Liver (tissue), 3 donors: ENCODE results near the gene CASZ1.

Experiments
- ATF3 ChIP-seq: IDR thresholded peaks from 2 replicates; pipeline ENCODE4 v1.6.1; 2016; ENCODE audit warnings: antibody characterized with exemption
- CTCF ChIP-seq: fragments of 150-350 bp; IDR thresholded peaks from 2 replicates; pipeline ENCODE4 v1.5.1; 2017; ENCODE audit warnings: improper control_type of control experiment, low read depth, low read length; ENCODE audit not compliant: missing input control
- EGR1 ChIP-seq, 2 donors: IDR thresholded peaks; 2 replicates each; pipeline ENCODE4 v1.6.1; 2016 to 2018; ENCODE audit warnings: antibody characterized with exemption in 2 of 2, low read depth in 2 of 2
- FOXA1 ChIP-seq: IDR thresholded peaks from 2 replicates; pipeline ENCODE4 v1.6.1; 2016; ENCODE audit warnings: antibody characterized with exemption
- FOXA2 ChIP-seq: IDR thresholded peaks from 2 replicates; pipeline ENCODE4 v1.6.1; 2016; ENCODE audit warnings: antibody characterized with exemption
- GABPA ChIP-seq, 2 donors: IDR thresholded peaks in 1 of 2; conservative IDR thresholded peaks in 1 of 2; 2 replicates each; pipeline ENCODE4 v1.6.1; 2016; ENCODE audit warnings: antibody characterized with exemption in 2 of 2, mild to moderate bottlenecking in 1 of 2, moderate library complexity in 1 of 2
- MAX ChIP-seq: IDR thresholded peaks from 2 replicates; pipeline ENCODE4 v1.6.1; 2016; ENCODE audit warnings: antibody characterized with exemption
- NR2F2 ChIP-seq: IDR thresholded peaks from 2 replicates; pipeline ENCODE4 v1.6.1; 2016; ENCODE audit warnings: antibody characterized with exemption
- REST ChIP-seq: IDR thresholded peaks from 2 replicates; pipeline ENCODE4 v1.6.1; 2016; ENCODE audit warnings: antibody characterized with exemption, mild to moderate bottlenecking
- RXRA ChIP-seq, 2 donors: IDR thresholded peaks; 2 replicates each; pipeline ENCODE4 v1.6.1; 2017 to 2018; ENCODE audit warnings: antibody characterized with exemption in 2 of 2, mild to moderate bottlenecking in 1 of 2
- SP1 ChIP-seq: IDR thresholded peaks from 2 replicates; pipeline ENCODE4 v1.6.1; 2018; ENCODE audit warnings: antibody characterized with exemption, mild to moderate bottlenecking
- TAF1 ChIP-seq: conservative IDR thresholded peaks from 2 replicates; pipeline ENCODE4 v1.6.1; 2016; ENCODE audit warnings: antibody characterized with exemption, mild to moderate bottlenecking
- YY1 ChIP-seq: IDR thresholded peaks from 2 replicates; pipeline ENCODE4 v1.6.1; 2016; ENCODE audit warnings: antibody characterized with exemption, mild to moderate bottlenecking
- ZBTB33 ChIP-seq: IDR thresholded peaks from 2 replicates; pipeline ENCODE4 v1.6.1; 2016; ENCODE audit warnings: antibody characterized with exemption
- donor health status: healthy.
- donor health status: healthy.

GRCh38 chr1:10709646-10710045, 86.8 kb downstream of the CASZ1 start:
- TF ChIP-seq CTCF (no peak), ZBTB33 (no peak), RXRA (IDR thresholded peaks at IDR 0.05) (no peak), YY1 (no peak), EGR1 (IDR thresholded peaks at IDR 0.05; ENCODE audit: low read depth in 2 of 2) (no peak), GABPA (IDR thresholded peaks at IDR 0.05 in 1 of 2, conservative IDR thresholded peaks at IDR 0.05 in 1 of 2) (no peak), REST (no peak), ATF3 (no peak), MAX (no peak), TAF1 (no peak), FOXA2 (no peak), SP1 (no peak), FOXA1 (no peak), NR2F2 (no peak)
